Esophagus mucosa (tissue), 1 donor: ENCODE measurements around the gene MCCD1. TPM values are rescaled to one million over a fixed set of nuclear protein-coding genes. Genes with fewer than 3 reads are reported as not detected.

ENCODE experiments used
- ATAC-seq: fragments of 200-7000 bp; cut with Tn5 transposase; one replicate; pipeline ENCODE4 v1.9.1; 2020
- total RNA-seq: library from RNA; stranded (reverse); gene quantifications from one replicate; pipeline ENCODE4 v1.2.4, GENCODE V29; 2023
- donor health status: DM: yes; HTN: yes; CAD: no.

MCCD1 gene
- total RNA-seq, 1 donor from 2014 or later = not detected

DNA sequence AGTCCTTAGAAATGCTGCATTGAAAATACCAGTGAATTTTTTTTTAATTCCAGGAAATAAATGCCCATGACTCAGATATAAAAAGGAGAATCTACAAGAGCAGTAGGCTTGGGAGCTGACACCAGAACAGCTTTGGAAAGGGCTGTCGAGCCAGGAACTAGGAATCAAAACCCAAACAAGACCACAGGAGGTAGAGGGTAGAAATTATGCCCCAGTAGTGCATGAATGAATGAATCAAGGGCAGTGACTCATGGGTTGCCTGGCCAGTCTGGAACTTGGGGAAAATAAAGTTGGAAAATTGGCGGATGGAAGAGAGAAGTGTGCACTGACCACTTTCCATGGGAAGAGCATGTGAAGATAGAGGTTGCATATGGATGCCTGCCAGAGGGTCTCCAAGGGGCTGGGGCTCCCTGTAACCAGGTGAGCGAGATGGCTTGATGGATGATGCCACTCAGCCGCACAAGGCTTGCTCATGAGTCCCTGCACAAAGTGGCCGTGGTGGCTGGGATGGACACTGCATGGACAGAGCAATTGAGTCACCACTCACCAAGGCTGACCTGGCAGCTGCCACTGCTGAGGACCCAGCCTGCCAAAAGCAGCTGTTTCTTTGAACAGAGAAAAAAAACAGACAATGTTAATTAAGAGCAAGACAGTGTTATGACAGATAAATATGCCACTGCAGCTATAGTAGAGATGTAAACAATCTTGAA, 15.2 kb upstream of the MCCD1 start:
- no peak for ATAC-seq

GRCh38 chr6:31521835-31522234, 6.9 kb upstream of the MCCD1 start:
- ATAC-seq = no peak

- no peak for ATAC-seq
Measured at GRCh38 chr6:31525553-31525931, 3.2 kb upstream of the MCCD1 start.

GRCh38 chr6:31525932-31526591, 2.7 kb upstream of the MCCD1 start:
- peak; percentile 59 for ATAC-seq

- ATAC-seq = no peak
Measured at GRCh38 chr6:31528307-31528777, 420 bp upstream of the MCCD1 start.

DNA sequence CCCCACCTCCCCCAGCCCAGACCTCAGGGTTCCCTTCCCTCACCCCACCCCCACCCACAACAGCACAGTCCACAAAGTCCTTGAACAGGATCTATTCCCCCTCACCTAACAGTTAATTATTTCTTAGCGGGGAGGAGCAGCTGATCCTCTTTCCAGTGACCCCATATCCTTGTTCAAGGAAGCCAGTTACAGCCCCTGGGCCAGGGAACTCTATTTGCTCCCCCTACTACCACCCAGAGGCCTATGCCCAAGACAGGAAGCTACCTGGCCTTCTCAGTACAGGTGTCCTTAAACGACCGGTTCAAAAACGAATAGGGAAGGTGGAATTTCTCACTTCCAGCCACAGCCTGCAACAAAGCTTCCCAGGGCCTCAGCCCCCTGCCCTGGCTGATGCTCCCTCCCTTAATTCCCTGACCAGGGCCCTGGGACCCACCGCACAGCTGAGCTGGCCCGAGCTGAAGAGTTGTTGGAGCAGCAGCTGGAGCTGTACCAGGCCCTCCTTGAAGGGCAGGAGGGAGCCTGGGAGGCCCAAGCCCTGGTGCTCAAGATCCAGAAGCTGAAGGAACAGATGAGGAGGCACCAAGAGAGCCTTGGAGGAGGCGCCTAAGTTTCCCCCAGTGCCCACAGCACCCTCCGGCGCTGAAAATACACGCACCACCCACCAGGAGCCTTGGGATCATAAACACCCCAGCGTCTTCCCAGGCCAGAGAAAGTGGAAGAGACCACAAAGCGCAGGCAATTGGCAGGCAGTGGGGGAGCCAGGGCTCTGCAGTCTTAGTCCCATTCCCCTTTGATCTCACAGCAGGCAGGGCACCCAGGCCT, 778 bp downstream of the MCCD1 start:
- ATAC-seq = peak; percentile 4

GRCh38 chr6:31530659-31531058, 1.9 kb downstream of the MCCD1 start:
- ATAC-seq = no peak

DNA sequence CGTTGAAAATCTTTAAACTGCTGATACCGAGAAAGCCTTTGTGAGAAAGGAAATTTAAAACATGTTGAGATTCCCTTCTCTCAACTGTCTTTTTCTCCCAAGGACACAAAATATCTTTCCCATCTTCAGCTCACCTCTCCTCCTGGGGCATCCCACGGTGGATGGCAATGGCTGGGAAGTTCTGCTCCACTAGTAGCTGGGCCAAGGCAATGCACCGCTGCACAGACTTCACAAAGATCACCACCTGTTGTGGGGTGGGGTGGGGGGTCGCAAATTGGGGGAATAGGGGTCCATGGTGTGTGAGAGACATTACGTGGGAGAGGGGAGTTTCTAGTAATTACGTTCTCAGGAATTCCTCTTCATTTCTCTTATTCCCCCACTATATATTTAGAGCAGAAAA, 2.4 kb downstream of the MCCD1 start:
- ATAC-seq = no peak

DNA sequence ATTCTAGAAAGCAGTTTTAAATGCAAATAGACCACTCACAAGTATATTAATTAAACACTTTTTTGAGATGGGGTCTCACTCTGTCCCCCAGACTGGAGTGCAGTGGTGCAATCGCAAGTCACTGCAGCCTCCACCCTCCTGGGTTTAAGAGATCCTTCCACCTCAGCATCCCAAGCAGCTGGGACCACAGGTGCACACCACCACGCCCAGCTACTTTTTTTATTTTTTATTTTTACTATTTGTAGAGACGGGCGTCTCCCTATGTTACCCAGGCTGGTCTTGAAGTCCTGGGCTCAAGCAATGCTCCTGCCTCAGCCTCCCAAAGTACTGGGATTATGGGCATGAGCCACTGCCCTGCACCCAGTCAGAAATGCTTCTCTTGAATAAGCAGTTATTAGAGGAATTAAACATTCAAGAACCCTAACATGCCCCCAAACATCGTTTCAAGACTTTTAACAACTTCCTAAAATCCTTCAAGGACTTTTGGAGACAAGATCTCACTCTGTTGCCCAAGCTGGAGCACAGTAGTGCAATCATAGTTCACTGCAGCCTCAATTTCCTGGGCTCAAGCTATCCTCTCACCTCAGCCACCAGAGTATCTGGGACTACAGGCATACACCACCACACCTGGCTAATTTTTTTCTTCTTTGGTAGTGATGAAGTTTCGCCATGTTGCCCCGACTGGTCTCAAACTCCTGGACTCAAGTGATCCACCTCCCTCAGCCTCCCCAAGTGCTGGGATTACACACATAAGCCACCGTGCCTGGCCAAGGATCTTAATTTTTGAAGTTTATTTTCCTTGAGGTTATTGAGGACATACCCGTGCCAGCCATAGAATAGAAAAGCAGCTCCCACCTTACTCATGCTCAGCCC, 3.2 kb downstream of the MCCD1 start:
- ATAC-seq = no peak

DNA sequence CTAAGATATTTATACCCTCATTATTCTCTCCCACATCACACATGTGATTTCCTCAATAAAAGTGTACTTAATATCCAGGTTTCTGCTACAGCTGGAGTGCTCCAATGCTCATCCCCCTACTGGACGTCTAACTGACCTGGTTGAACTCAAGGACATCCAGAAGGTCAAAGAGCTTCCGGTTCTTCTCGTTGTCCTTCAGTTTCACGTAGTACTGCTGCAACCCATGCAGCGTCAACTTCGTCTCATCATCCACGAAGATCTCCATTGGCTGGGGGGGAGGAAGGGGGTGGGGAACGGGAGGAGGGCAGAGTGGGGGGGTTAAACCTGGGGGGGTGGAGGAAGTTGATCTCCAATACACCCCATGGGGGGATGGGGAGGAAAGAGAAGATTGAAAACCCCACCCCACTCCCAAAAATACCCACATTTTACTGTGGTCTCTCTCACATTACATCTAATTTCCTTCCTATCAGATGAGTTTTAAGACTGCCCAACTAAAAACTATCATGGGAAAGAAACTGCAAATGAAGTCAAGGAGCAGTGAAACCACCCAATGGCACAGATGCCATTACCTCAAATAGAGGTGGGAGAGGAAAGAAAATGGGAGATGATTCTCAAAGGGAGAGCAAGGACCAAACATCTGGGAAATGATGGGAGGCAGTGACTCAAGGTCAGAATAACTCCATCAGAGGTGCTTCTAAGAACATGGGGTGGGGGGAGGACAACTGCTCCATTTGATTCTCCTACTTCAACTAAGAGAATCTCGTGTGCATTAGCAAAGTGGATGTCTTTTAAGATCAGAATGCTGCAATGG, 4.1 kb downstream of the MCCD1 start:
- no peak for ATAC-seq

DNA sequence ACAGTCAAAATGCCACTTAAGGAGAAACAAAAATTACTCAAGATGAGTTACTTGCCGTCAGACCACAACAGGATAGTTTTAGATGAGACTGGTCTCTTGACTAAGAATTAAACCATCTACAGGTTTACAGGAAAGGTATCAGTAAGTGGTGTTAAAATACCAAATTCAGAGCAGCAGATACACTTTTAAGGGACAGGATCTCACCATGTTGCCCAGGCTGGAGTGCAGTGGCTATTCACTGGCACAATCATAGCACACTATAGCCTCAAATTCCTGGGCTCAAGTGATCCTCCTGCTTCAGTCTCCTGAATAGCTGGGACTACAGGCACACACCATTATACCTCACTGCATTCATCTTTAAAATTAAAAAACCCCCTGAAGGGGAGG, 4.7 kb downstream of the MCCD1 start:
- ATAC-seq = no peak

- ATAC-seq = no peak
Measured at GRCh38 chr6:31534011-31534410, 5.2 kb downstream of the MCCD1 start.

GRCh38 chr6:31534521-31535040, 5.8 kb downstream of the MCCD1 start:
- ATAC-seq = no peak

GRCh38 chr6:31535538-31536324, 7.0 kb downstream of the MCCD1 start:
- no peak for ATAC-seq

DNA sequence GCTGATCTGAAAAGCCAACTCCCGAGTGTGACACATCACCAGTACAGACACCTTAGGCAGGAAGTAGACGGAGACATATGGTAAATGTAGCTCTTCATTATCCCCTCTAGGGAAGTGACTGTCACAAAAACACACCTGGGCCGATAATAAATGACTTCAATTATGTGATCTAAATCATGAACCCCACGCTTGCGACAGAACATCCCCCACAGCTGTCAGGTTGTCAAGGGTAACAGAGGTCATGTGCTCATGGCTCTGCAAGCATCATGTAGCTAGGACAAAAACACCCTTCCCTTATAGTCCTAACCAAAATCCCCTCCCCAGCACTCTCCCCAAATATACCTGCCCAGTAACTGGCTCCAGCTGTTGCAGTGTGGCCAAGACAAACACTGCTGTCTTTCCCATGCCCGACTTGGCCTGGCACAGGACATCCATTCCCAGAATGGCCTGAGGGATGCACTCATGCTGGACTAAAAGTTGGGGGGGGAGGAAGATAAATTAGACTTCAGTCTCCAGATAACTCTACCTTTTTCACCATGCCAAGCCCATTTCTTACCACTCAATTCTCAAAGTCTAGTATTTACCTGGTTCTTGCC, 10.1 kb downstream of the MCCD1 start:
- ATAC-seq = no peak

DNA sequence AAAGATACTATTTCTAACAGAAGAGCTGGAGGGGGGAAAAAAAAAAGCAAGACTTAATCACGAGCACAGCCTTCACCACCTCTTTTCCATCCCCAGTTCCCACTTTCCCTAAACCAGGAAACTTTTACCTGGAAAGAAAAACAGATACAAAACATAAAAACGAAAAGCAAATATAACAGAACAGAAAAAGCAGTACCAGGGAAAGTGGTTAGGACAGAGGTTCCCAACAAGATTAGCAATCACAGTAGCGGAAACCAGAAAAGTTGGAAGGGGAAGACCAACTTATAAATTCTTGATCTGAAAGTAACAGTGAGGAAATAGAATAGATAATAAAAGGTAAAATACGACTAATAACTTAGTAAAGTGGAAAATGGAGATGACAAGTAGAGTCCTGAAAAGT, 11.9 kb downstream of the MCCD1 start:
- ATAC-seq = no peak

- ATAC-seq = peak; percentile 46
Measured at GRCh38 chr6:31541059-31541657, 12.4 kb downstream of the MCCD1 start.

DNA sequence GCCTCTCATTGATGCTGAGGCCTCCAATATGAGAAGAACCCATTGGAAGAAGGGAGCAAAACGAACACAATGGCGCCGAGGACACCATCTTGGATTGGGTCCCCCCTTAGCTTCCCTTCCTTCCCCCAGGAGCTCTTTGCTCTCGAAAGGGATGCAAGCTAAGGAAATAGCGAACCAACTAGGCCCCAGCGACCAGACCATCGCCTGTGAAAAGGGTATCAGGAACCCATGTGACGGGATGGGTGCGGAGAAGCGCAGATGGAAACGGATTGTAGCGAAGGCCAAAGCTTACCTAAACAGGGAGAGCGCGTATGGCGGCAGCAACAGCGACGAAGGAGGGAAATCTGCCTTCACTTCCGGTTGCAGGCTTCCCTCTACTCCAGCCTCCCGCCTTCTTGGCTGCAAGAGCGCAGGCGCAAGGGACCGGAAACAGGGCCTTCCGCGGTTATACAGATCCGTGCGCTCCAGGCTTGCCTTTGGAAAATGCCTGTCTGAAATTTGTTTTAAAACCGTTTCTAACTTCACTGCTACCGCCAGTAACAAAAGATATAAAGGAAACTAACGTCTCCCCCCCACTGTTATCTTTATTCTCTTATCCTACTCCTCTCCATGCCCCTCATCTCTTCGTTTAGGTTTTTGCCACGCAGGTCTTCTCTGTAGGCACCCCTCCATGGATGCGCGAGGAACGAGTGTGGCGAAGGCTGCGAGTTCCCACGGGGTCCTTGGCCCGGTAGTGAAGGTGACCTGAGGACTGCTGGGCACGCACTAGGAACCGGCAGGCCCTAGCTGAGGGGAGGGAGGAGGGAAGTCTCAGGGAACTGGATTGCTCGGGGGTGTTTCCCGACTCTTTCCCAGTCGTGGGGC, 13.1 kb downstream of the MCCD1 start, which contains the start of gene DDX39B:
Gene DDX39B (minus strand): TSS at position 346 of the 864 bp plus-strand sequence. CDS start 1,471 bp downstream, outside the sequence.
- peak; percentile 88 for ATAC-seq
